ENCODE results near the gene METRN.

DNA sequence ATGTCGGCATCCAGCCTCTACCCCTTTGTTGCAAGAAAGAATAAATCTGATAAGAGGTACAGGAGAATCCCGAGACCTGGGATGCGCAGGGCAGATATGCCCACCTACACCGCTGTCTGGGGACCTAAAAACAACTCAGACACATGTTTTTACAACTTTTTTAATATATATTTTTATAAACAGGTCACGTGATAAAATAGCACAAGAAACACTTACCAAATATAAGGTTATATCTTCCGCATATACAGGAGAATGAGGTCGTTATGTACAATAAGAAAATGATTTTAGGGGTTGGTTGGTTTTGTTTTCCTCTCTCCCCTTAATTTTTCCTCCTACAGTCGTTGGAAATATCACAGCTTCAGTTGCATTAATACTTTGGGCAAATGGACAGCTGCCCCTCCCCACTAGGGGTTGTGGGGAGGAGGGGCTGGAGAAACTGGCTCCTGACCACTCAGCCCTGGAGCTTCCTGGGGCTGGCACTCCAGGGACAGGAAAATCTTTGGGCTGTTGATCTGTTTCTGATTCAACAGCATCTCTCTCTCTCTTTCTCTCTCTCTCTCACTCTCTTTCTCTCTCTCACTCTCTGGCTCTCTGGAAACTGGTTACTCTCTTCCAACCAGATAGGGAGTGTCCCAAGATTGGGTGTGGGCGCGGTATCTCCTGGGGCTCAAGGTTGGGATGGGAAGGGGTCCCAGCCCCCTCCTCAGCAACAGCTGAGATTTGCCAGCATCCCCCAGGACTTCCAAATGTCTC, 22.4 kb upstream of the METRN start:
- no peak for TF ChIP-seq POLR2A (IDR thresholded peaks at IDR 0.05)
- TF ChIP-seq, protein P1, sequence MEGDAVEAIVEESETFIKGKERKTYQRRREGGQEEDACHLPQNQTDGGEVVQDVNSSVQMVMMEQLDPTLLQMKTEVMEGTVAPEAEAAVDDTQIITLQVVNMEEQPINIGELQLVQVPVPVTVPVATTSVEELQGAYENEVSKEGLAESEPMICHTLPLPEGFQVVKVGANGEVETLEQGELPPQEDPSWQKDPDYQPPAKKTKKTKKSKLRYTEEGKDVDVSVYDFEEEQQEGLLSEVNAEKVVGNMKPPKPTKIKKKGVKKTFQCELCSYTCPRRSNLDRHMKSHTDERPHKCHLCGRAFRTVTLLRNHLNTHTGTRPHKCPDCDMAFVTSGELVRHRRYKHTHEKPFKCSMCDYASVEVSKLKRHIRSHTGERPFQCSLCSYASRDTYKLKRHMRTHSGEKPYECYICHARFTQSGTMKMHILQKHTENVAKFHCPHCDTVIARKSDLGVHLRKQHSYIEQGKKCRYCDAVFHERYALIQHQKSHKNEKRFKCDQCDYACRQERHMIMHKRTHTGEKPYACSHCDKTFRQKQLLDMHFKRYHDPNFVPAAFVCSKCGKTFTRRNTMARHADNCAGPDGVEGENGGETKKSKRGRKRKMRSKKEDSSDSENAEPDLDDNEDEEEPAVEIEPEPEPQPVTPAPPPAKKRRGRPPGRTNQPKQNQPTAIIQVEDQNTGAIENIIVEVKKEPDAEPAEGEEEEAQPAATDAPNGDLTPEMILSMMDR (IDR thresholded peaks at IDR 0.05) = no peak
